HCT116 (cell line): ENCODE results near the gene LCE1C. TPM values are rescaled to one million over a fixed set of nuclear protein-coding genes. Genes with fewer than 3 reads are reported as not detected.

Experiments used
- ATAC-seq: fragments of 200-7000 bp; cut with Tn5 transposase; 2 replicates; pipeline ENCODE4 v1.9.1; 2020; ENCODE audit warnings: mild to moderate bottlenecking, moderate library complexity
- BruUV-seq: library from RNA; stranded (reverse); fragments of 400-500 nt; replicated peaks from 2 replicates; lab custom pipeline; 2021; lab: Mats Ljungman, UMichigan
- CTCF ChIA-PET: fragments of 300-600 bp; sonication (Branson Sonifier 250); formaldehyde crosslinking; loops from one replicate; lab custom pipeline; 2021; ENCODE audit warnings: antibody characterized with exemption; lab: Charles Lee
- POLR2A ChIA-PET: fragments of 300-600, 350-600 bp; sonication (Branson Sonifier 250); formaldehyde crosslinking; loops from one replicate; lab custom pipeline; 2021; ENCODE audit warnings: antibody characterized with exemption; lab: Charles Lee
- RAD21 ChIA-PET, 2 experiments: fragments of 300-600 bp; sonication (Branson Sonifier 250); formaldehyde crosslinking; loops; one replicate each; lab custom pipeline; 2023; ENCODE audit warnings: low total read pairs in 2 of 2; ENCODE audit not compliant: uncharacterized antibody in 2 of 2, unreplicated experiment in 2 of 2, low non-redundant PET in 1 of 2; lab: Charles Lee
- DNase-seq: peaks from one replicate; pipeline ENCODE4 v3.0.0-alpha.2; 2010; ENCODE audit warnings: low read depth, low spot score
- H2AFZ ChIP-seq: fragments of 200-600 bp; shearing (Covaris generic), sonication (generic); 2 replicates; pipeline ENCODE4 v1.6.1; 2017; ENCODE audit warnings: low read depth, mixed run types, mixed read lengths, antibody characterized with exemption, low read length; ENCODE audit not compliant: poor library complexity, severe bottlenecking
- H3K27ac ChIP-seq: 2 replicates; pipeline ENCODE4 v1.5.1; 2012; ENCODE audit warnings: low read depth, low read length
- H3K27me3 ChIP-seq: fragments of 200-600 bp; sonication (generic); 2 replicates; pipeline ENCODE4 v1.6.1; 2016; ENCODE audit warnings: mixed run types, low read length, mixed read lengths; ENCODE audit not compliant: insufficient read depth
- H3K36me3 ChIP-seq, 2 experiments: fragments of 200-500 bp in 1 of 2; fragments of 200-600 bp in 1 of 2; sonication (Bioruptor generic) in 1 of 2; sonication (generic) in 1 of 2; 2 replicates each; pipeline versions ENCODE4 v1.5.1 to v1.6.1; 2014 to 2016; ENCODE audit warnings: low read length in 2 of 2, inconsistent platforms in 1 of 2, mixed read lengths in 1 of 2, mixed run types in 1 of 2; ENCODE audit not compliant: insufficient read depth in 2 of 2, control insufficient read depth in 1 of 2
- H3K4me1 ChIP-seq, 2 experiments: fragments of 200-600 bp in 1 of 2; sonication (generic) in 1 of 2; 2 replicates each; pipeline versions ENCODE4 v1.5.1 to v1.6.1; 2012 to 2017; ENCODE audit warnings: low read length in 2 of 2, inconsistent platforms in 1 of 2, mild to moderate bottlenecking in 1 of 2, mixed read lengths in 1 of 2, mixed run types in 1 of 2, moderate library complexity in 1 of 2; ENCODE audit not compliant: insufficient read depth in 2 of 2, control insufficient read depth in 1 of 2
- H3K4me2 ChIP-seq: fragments of 200-600 bp; sonication (generic); 2 replicates; pipeline ENCODE4 v1.6.1; 2017; ENCODE audit warnings: mixed run types, low read length, mixed read lengths
- H3K4me3 ChIP-seq, 2 experiments: fragments of 200-600 bp in 1 of 2; sonication (generic) in 1 of 2; replicated peaks in 1 of 2; 2 replicates each; pipeline ENCODE4 v1.5.1; 2011 to 2016; ENCODE audit warnings: low read length in 2 of 2, control low read depth in 1 of 2, low read depth in 1 of 2, mild to moderate bottlenecking in 1 of 2, mixed read lengths in 1 of 2, mixed run types in 1 of 2
- H3K79me2 ChIP-seq: fragments of 200-600 bp; sonication (generic); 2 replicates; pipeline ENCODE4 v1.6.1; 2017; ENCODE audit warnings: mild to moderate bottlenecking, mixed run types, low read length, moderate library complexity, mixed read lengths; ENCODE audit not compliant: insufficient read depth
- H3K9ac ChIP-seq: fragments of 200-600 bp; sonication (generic); 2 replicates; pipeline ENCODE4 v1.6.1; 2016; ENCODE audit warnings: low read length, mixed read lengths
- H3K9me2 ChIP-seq: fragments of 200-600 bp; sonication (generic), shearing (Covaris generic); 2 replicates; pipeline ENCODE4 v1.6.1; 2017; ENCODE audit warnings: mixed run types, mild to moderate bottlenecking, moderate library complexity; ENCODE audit not compliant: insufficient read depth
- H3K9me3 ChIP-seq, 2 experiments: fragments of 200-500 bp in 1 of 2; fragments of 200-600 bp in 1 of 2; sonication (Bioruptor generic) in 1 of 2; sonication (generic) in 1 of 2; 2 replicates each; pipeline ENCODE4 v1.6.1; 2014 to 2017; ENCODE audit warnings: low read length in 2 of 2, mixed read lengths in 2 of 2, inconsistent platforms in 1 of 2, low read depth in 1 of 2, mild to moderate bottlenecking in 1 of 2, mixed run types in 1 of 2, moderate library complexity in 1 of 2; ENCODE audit not compliant: control insufficient read depth in 1 of 2, insufficient read depth in 1 of 2
- H4K20me1 ChIP-seq: fragments of 200-600 bp; sonication (generic), shearing (Covaris generic); 2 replicates; pipeline ENCODE4 v1.6.1; 2017; ENCODE audit warnings: mixed run types, mild to moderate bottlenecking, moderate library complexity; ENCODE audit not compliant: insufficient read depth
- CEBPB ChIP-seq: IDR thresholded peaks from 2 replicates; pipeline ENCODE4 v1.6.1; 2012; ENCODE audit warnings: low read depth
- EZH2 ChIP-seq: fragments of 200-600 bp; sonication (generic); IDR thresholded peaks from 2 replicates; pipeline ENCODE4 v1.6.1; 2017; ENCODE audit warnings: antibody characterized with exemption, mixed run types
- EZH2phosphoT487 ChIP-seq: fragments of 200-600 bp; IDR thresholded peaks from 2 replicates; pipeline ENCODE4 v1.6.1; 2018; ENCODE audit warnings: antibody characterized with exemption, borderline replicate concordance
- FOSL1 ChIP-seq: IDR thresholded peaks from 2 replicates; pipeline ENCODE4 v1.6.1; 2012; ENCODE audit warnings: low read depth
- JUND ChIP-seq: IDR thresholded peaks from 2 replicates; pipeline ENCODE4 v1.6.1; 2012
- POLR2A ChIP-seq: IDR thresholded peaks from 2 replicates; pipeline ENCODE4 v1.7.0; 2011; ENCODE audit warnings: borderline replicate concordance; ENCODE audit not compliant: insufficient read depth, insufficient read length; ENCODE audit errors: extremely low read depth
- RAD21 ChIP-seq: IDR thresholded peaks from 2 replicates; pipeline ENCODE4 v1.6.1; 2012; ENCODE audit warnings: low read depth, mild to moderate bottlenecking
- SP1 ChIP-seq: IDR thresholded peaks from 2 replicates; pipeline ENCODE4 v1.6.1; 2012; ENCODE audit warnings: low read depth
- TCF7L2 ChIP-seq: IDR thresholded peaks from 2 replicates; pipeline ENCODE4 v1.7.0; 2011; ENCODE audit warnings: borderline replicate concordance, inconsistent platforms; ENCODE audit not compliant: insufficient read depth, insufficient read length; ENCODE audit errors: extremely low read depth
- YY1 ChIP-seq: IDR thresholded peaks from 2 replicates; pipeline ENCODE4 v1.6.1; 2011; ENCODE audit warnings: low read length, low read depth, moderate library complexity, mild to moderate bottlenecking; ENCODE audit not compliant: insufficient replicate concordance; ENCODE audit errors: extremely low read depth
- ZFX ChIP-seq: fragments of 450-650 bp; IDR thresholded peaks from 2 replicates; pipeline ENCODE4 v1.6.1; 2017
- intact Hi-C: fragments of 100-400 bp; cut with micrococcal nuclease; formaldehyde crosslinking; loops from 2 replicates; pipeline ENCODE4 v1.10.0; 2022
- total RNA-seq: library from RNA; stranded (reverse); gene quantifications from one replicate; pipeline ENCODE4 v1.2.1, GENCODE V29; 2021; ENCODE audit not compliant: unreplicated experiment
- TF ChIP-seq, protein P1 (sequence below): IDR thresholded peaks from 2 replicates; pipeline ENCODE4 v1.6.1; 2011; ENCODE audit warnings: mild to moderate bottlenecking, low read length, moderate library complexity; ENCODE audit not compliant: insufficient replicate concordance; ENCODE audit errors: extremely low read depth
- TF ChIP-seq, protein P2 (sequence below): IDR thresholded peaks from 2 replicates; pipeline ENCODE4 v1.6.1; 2012; ENCODE audit warnings: low read depth
- TF ChIP-seq, protein P3 (sequence below): IDR thresholded peaks from 2 replicates; pipeline ENCODE4 v1.6.1; 2012
- TF ChIP-seq, protein P4 (sequence below): IDR thresholded peaks from 2 replicates; pipeline ENCODE4 v1.6.1; 2012

Gene LCE1C
- total RNA-seq, 1 experiment from 2014 or later = not detected

DNA sequence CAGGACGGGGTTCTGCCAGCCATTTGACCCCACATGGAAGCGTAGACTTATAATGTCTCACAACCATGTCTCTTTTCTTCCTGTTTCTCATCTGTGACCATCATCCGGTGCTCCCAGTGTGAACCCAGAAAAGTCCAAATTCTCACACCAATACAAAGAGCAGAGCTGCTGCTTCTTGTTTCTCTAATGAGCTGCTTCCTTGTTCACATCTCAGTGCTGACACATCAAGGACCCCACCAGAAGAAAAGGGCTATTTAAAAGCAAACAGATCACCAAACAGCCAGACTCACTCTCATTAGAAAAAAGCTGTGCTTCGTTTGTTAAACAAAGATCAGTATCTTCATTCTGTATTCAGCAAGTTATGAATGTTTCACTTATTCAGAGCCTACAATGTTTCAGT is 10.8 kb downstream of the LCE1C start:
- BruUV-seq = no TSS peak
- no peak for DNase-seq
- CTCF ChIA-PET = no interaction called here

More for the DNA sequence above, 10.8 kb downstream of the LCE1C start:
- intact Hi-C loops = no loop called here
- TF ChIP-seq RAD21 (no peak), YY1 (no peak), ZFX (no peak), EZH2phosphoT487 (no peak), EZH2 (no peak), SP1 (no peak), CEBPB (no peak), POLR2A (no peak), TCF7L2 (no peak), FOSL1 (no peak), JUND (no peak)
- TF ChIP-seq, protein P1, sequence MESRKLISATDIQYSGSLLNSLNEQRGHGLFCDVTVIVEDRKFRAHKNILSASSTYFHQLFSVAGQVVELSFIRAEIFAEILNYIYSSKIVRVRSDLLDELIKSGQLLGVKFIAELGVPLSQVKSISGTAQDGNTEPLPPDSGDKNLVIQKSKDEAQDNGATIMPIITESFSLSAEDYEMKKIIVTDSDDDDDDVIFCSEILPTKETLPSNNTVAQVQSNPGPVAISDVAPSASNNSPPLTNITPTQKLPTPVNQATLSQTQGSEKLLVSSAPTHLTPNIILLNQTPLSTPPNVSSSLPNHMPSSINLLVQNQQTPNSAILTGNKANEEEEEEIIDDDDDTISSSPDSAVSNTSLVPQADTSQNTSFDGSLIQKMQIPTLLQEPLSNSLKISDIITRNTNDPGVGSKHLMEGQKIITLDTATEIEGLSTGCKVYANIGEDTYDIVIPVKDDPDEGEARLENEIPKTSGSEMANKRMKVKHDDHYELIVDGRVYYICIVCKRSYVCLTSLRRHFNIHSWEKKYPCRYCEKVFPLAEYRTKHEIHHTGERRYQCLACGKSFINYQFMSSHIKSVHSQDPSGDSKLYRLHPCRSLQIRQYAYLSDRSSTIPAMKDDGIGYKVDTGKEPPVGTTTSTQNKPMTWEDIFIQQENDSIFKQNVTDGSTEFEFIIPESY = no peak
- TF ChIP-seq, protein P2, sequence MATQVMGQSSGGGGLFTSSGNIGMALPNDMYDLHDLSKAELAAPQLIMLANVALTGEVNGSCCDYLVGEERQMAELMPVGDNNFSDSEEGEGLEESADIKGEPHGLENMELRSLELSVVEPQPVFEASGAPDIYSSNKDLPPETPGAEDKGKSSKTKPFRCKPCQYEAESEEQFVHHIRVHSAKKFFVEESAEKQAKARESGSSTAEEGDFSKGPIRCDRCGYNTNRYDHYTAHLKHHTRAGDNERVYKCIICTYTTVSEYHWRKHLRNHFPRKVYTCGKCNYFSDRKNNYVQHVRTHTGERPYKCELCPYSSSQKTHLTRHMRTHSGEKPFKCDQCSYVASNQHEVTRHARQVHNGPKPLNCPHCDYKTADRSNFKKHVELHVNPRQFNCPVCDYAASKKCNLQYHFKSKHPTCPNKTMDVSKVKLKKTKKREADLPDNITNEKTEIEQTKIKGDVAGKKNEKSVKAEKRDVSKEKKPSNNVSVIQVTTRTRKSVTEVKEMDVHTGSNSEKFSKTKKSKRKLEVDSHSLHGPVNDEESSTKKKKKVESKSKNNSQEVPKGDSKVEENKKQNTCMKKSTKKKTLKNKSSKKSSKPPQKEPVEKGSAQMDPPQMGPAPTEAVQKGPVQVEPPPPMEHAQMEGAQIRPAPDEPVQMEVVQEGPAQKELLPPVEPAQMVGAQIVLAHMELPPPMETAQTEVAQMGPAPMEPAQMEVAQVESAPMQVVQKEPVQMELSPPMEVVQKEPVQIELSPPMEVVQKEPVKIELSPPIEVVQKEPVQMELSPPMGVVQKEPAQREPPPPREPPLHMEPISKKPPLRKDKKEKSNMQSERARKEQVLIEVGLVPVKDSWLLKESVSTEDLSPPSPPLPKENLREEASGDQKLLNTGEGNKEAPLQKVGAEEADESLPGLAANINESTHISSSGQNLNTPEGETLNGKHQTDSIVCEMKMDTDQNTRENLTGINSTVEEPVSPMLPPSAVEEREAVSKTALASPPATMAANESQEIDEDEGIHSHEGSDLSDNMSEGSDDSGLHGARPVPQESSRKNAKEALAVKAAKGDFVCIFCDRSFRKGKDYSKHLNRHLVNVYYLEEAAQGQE = no peak
- TF ChIP-seq, protein P3, sequence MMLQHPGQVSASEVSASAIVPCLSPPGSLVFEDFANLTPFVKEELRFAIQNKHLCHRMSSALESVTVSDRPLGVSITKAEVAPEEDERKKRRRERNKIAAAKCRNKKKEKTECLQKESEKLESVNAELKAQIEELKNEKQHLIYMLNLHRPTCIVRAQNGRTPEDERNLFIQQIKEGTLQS = no peak
- TF ChIP-seq, protein P4, sequence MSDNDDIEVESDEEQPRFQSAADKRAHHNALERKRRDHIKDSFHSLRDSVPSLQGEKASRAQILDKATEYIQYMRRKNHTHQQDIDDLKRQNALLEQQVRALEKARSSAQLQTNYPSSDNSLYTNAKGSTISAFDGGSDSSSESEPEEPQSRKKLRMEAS = no peak
- Histone ChIP-seq H3K27me3 (peaks cover 13% of the 10 kb centered on the region), H3K4me1 (no peaks in the 10 kb centered on the region), H2AFZ (no peak overlapping the region), H3K9ac (no peak overlapping the region), H3K4me3 (no peak overlapping the region), H3K9me2 (no peaks in the 10 kb centered on the region), H4K20me1 (no peaks in the 10 kb centered on the region), H3K36me3 (no peaks in the 10 kb centered on the region), H3K9me3 (no peaks in the 10 kb centered on the region), H3K27ac (no peak overlapping the region), H3K4me2 (no peak overlapping the region), H3K79me2 (no peaks in the 10 kb centered on the region)
- no peak for ATAC-seq
- POLR2A ChIA-PET = no interaction called here
- RAD21 ChIA-PET = no interaction called here
